Measurements from ENCODE around the gene TAGLN2.

The TAGLN2 gene

DNA sequence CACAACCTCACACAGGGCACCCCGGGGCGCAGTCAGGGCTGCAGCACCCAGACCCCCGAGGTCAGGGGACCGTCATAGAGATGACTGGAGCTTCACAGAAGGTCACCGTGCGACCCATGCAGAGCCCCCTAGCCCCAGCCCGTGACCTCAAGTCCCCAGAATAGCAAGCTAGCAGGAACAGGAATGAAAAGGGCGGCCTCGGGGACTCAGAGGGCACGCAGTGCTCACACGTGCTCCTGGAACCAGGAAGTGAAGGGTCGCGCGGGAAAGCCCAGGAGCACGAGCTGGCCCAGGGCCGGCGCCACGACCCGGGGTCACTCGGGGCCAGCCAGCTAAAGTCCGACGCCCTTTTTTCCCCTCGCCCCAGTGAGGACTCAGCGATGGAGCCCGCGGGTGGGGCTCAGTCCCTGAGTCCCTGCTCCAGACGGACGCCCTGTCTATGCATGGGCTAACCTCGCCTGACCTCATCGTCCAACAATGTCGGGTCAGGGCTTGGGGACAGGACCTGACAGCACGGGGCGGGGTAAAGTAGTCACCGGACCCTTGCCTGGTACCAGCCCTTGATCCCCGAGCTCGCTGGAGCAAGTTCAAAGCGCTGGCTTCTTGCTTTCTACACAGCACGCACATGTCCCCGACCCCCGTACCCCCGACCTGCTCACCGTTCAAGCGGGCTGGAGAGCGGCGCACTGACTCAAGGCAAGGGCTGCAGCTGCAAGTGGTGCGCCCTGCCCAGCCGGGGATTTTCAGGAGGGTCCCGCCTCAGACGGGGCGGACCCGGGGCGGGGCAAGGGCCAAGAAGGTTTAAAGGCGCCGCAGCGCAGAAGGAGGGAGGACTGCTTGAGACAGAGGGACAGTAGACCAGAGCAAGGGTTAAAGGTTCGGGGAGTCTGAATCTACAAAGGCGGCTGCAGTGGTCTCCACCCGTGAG is at the start of gene TAGLN2:
TSS of gene TAGLN2 (minus strand) at position 717 of the 928 bp plus-strand sequence. CDS start 4,998 bp downstream, outside the sequence.
- Histone ChIP-seq H3K4me3 (ENCODE audit: low read length) (peak within 1 kb of the TSS; percentile 78), H3K27me3 (ENCODE audit: control insufficient read depth, insufficient read depth, low read length) (peaks cover 18% of the 10 kb centered on the region), H3K4me1 (ENCODE audit: control insufficient read depth, low read depth, low read length) (peaks cover 12% of the 10 kb centered on the region), H3K9ac (ENCODE audit: low read length) (peak within 1 kb of the TSS; percentile 68), H3K27ac (ENCODE audit: low read length) (no peak within 1 kb of the TSS), H3K36me3 (ENCODE audit: control insufficient read depth, low read depth, low read length) (peaks cover 30% of the 10 kb centered on the region), H3K9me3 (ENCODE audit: control insufficient read depth, low read depth, low read length) (no peaks in the 10 kb centered on the region)

DNA sequence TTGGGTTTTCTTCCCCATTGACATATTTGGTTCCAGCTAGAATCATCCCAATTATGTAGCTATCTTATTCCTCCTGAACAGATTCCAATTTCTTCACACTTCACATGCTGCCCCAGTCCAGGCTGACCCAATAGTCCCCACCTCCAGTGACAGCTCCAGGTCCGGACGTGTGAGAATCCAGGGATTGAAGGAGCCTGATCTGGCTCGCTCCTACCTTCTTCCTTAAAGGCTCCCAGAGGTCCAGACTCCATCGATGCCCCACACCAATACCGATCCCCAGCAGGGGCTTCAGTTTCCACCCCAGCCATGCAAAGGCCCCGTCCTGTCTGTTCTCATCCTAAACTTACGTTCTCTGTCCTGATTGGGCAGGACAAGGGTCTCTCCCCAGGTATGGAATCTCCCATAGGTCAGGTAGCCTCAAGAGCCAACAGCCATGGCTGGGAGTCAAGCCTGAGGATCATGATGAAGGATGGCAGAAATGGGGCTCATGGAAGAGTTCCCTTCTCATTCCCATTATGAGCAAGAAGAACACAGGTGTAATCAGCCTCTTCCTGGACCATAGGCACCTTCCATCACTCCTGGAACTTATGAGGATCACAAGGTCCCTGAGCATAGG is 49.2 kb upstream of the TAGLN2 start:
- no peaks in the 10 kb centered on the region for H3K36me3 ChIP-seq (ENCODE audit: control insufficient read depth, low read depth, low read length)
- H3K4me1 ChIP-seq (ENCODE audit: control insufficient read depth, low read depth, low read length) = no peaks in the 10 kb centered on the region
- H3K27ac ChIP-seq (ENCODE audit: low read length) = no peak overlapping the region

DNA sequence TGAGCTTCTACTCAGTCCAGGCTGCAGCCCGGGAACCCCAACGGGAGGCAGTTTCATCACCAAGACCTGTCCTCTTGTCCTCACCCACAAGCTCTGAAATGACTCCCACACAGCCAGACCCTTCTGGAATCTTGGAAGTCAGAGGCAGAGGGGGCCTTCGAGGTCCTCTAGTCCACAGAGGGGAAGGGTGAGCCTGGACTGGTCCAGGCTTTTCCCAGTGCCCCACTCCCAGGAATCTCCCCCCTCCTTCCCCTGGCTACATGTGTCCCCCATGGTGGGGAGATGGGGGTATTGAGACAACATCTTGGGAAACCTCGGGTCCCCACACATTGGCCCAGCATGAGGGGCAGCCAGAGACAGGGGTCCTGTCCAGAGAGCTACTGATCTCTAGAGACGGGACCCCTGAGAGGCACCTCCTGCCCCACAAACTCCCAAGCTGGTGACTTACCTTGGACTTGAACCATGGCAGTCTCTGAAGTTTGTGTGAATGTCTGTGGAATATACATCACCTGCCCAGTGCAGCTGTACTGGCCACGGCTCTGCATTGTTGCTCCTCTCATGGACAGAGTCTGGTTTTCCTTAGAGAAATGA is 48.1 kb upstream of the TAGLN2 start:
- Histone ChIP-seq H3K4me3 (ENCODE audit: low read length) (no peak overlapping the region), H3K27ac (ENCODE audit: low read length) (no peak overlapping the region), H3K9ac (ENCODE audit: low read length) (no peak overlapping the region), H3K36me3 (ENCODE audit: control insufficient read depth, low read depth, low read length) (no peaks in the 10 kb centered on the region), H3K9me3 (ENCODE audit: control insufficient read depth, low read depth, low read length) (no peaks in the 10 kb centered on the region), H3K27me3 (ENCODE audit: control insufficient read depth, insufficient read depth, low read length) (no peaks in the 10 kb centered on the region), H3K4me1 (ENCODE audit: control insufficient read depth, low read depth, low read length) (no peaks in the 10 kb centered on the region)

More for the DNA sequence above, 49.2 kb upstream of the TAGLN2 start:
- no peaks in the 10 kb centered on the region for H3K9me3 ChIP-seq (ENCODE audit: control insufficient read depth, low read depth, low read length)
- H3K4me3 ChIP-seq (ENCODE audit: low read length) = no peak overlapping the region
- H3K27me3 ChIP-seq (ENCODE audit: control insufficient read depth, insufficient read depth, low read length) = no peaks in the 10 kb centered on the region
- H3K9ac ChIP-seq (ENCODE audit: low read length) = no peak overlapping the region

DNA sequence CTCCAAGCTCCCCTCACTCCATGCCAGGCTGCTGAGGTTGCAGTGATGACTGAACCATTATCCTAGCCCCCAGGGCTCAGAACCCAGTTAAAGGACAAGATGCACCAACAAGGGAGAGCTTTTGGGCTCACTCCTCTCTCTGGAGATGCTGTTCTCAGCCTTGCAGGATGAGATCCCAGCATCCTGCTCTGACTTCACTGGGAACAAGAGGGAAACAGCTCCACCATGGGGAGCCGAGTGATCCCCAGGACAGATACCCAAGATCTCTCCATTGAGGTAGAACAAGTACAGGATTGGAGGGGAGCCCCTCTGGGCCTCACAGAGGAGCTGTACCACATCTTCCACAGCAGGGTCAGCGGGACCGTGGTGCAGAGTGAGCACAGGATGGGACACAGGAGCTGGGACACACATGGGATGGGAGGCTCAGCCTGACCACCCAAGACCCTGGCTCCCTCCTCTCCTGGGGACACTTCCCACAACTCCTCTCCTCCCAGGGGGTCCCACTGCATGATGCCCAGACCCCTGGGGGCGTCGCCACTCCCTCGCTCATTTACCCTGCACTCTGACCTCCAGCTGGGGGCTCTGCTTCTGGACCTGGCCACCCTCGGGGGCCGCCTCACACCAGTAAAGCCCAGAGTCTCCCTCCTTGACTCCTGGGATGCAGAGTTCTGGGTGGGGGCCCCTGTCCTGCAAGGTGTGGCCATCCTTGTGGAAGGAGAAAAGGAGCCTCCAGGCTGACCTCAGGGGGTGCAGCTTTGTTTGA is 47.3 kb upstream of the TAGLN2 start:
- Histone ChIP-seq H3K4me3 (ENCODE audit: low read length) (no peak overlapping the region), H3K9ac (ENCODE audit: low read length) (no peak overlapping the region), H3K9me3 (ENCODE audit: control insufficient read depth, low read depth, low read length) (no peaks in the 10 kb centered on the region), H3K27ac (ENCODE audit: low read length) (no peak overlapping the region), H3K36me3 (ENCODE audit: control insufficient read depth, low read depth, low read length) (no peaks in the 10 kb centered on the region), H3K4me1 (ENCODE audit: control insufficient read depth, low read depth, low read length) (no peaks in the 10 kb centered on the region), H3K27me3 (ENCODE audit: control insufficient read depth, insufficient read depth, low read length) (no peaks in the 10 kb centered on the region)

DNA sequence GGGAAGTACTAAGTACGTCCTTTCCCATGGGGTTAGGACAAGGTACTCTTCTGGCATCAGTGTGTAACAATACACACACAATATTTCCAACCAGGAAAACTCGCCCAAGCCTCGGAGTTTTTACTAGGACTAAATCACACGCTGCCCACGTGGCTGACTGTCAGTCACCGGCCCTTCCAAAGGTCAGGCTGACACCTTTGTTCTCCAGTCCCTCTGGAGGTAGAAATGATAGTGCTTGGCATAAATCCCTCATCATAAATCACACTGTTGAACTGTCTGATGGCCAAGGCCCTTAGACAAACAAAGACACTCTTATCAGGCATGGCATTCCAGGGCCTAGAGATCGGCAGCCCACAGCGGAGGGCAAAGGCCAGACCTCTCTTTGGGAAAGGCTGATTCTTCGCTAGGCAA is 45.6 kb upstream of the TAGLN2 start:
- H3K27ac ChIP-seq (ENCODE audit: low read length) = no peak overlapping the region
- H3K36me3 ChIP-seq (ENCODE audit: control insufficient read depth, low read depth, low read length) = no peaks in the 10 kb centered on the region
- no peaks in the 10 kb centered on the region for H3K9me3 ChIP-seq (ENCODE audit: control insufficient read depth, low read depth, low read length)
- no peak overlapping the region for H3K4me3 ChIP-seq (ENCODE audit: low read length)
- no peaks in the 10 kb centered on the region for H3K27me3 ChIP-seq (ENCODE audit: control insufficient read depth, insufficient read depth, low read length)
- no peaks in the 10 kb centered on the region for H3K4me1 ChIP-seq (ENCODE audit: control insufficient read depth, low read depth, low read length)
- no peak overlapping the region for H3K9ac ChIP-seq (ENCODE audit: low read length)

DNA sequence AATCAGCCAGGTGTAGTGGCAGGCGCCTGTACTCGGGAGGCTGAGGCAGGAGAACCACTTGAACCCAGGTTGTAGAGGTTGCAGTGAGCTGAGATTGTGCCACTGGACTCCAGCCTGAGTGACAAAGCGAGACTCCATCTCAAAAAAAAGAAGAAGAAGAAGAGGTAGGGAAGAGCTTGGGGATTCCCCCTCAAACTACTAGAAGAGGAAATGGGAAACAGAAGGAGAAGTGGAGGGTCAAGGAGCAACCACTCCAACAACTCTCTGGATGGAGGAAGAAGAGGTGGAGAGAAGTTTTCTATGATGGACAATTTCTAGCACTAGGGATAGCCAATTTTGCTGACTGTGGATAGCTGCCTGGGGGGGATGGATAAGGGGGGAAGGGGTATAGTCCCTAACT is 43.6 kb upstream of the TAGLN2 start:
- Histone ChIP-seq H3K27ac (ENCODE audit: low read length) (no peak overlapping the region), H3K27me3 (ENCODE audit: control insufficient read depth, insufficient read depth, low read length) (no peaks in the 10 kb centered on the region), H3K9me3 (ENCODE audit: control insufficient read depth, low read depth, low read length) (no peaks in the 10 kb centered on the region), H3K4me3 (ENCODE audit: low read length) (no peak overlapping the region), H3K36me3 (ENCODE audit: control insufficient read depth, low read depth, low read length) (no peaks in the 10 kb centered on the region), H3K9ac (ENCODE audit: low read length) (no peak overlapping the region), H3K4me1 (ENCODE audit: control insufficient read depth, low read depth, low read length) (peaks cover 8% of the 10 kb centered on the region)

DNA sequence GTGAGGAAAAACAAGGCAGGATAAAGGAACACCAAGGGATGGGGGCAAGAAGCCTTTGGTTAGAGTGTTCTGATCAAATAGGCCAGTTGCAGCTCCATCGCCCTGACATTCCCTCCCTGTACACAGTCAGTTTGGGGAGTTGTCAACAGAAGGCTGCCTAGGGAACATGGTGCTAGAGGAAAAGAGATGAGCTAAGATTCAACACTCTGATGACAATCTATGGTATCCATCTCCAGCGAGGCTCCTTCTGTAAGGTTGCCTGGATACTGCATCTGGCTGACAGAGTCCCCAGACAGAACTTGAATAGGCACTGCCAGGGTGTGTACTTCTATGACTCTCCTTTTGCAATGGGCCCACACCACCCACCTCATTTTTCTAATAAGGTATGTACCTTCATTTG is 40.0 kb upstream of the TAGLN2 start:
- H3K9me3 ChIP-seq (ENCODE audit: control insufficient read depth, low read depth, low read length) = no peaks in the 10 kb centered on the region
- H3K9ac ChIP-seq (ENCODE audit: low read length) = no peak overlapping the region
- H3K4me1 ChIP-seq (ENCODE audit: control insufficient read depth, low read depth, low read length) = peaks cover 8% of the 10 kb centered on the region
- H3K27me3 ChIP-seq (ENCODE audit: control insufficient read depth, insufficient read depth, low read length) = no peaks in the 10 kb centered on the region
- no peaks in the 10 kb centered on the region for H3K36me3 ChIP-seq (ENCODE audit: control insufficient read depth, low read depth, low read length)
- H3K27ac ChIP-seq (ENCODE audit: low read length) = no peak overlapping the region
- H3K4me3 ChIP-seq (ENCODE audit: low read length) = no peak overlapping the region

DNA sequence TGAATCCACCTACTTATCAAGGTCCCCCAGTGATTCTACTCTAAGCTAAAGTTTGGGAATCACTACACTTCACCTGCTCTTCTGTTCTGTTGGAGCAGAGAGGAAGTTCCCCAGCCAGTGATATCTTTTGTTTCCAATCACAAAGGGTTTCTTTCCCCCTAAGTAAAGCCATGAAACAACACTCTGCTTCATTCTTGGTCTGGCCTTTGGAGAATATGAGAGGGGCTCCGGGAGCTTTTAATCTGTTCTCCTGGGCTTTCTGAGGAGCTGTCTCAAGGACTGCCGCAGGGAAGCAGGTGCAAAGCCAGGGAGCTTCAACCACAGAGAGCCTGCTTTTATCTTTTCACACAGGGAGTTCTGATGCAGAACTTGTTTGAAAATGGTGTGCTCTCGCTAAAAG is 38.8 kb upstream of the TAGLN2 start:
- Histone ChIP-seq H3K4me3 (ENCODE audit: low read length) (no peak overlapping the region), H3K36me3 (ENCODE audit: control insufficient read depth, low read depth, low read length) (no peaks in the 10 kb centered on the region), H3K27ac (ENCODE audit: low read length) (no peak overlapping the region), H3K9ac (ENCODE audit: low read length) (no peak overlapping the region), H3K9me3 (ENCODE audit: control insufficient read depth, low read depth, low read length) (no peaks in the 10 kb centered on the region), H3K27me3 (ENCODE audit: control insufficient read depth, insufficient read depth, low read length) (no peaks in the 10 kb centered on the region), H3K4me1 (ENCODE audit: control insufficient read depth, low read depth, low read length) (peaks cover 8% of the 10 kb centered on the region)

DNA sequence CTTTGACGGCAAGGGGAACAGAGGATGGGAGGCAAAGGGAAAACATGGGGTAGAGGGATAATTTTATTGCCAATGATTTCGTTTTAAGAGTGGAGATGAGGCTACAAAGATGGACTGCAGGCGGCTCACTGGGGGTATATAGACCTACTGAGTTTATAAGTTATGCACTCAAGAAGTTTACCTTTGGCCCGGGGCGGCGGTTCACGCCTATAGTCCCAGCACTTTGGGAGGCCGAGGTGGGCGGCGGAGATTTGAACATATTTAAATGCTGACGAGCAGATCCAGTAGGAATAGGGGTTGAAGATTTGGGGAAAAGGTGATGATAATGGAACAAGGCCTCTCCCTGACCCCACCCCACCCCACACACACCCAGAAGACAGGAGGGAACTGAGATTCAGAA is 36.9 kb upstream of the TAGLN2 start:
- H3K9ac ChIP-seq (ENCODE audit: low read length) = no peak overlapping the region
- no peak overlapping the region for H3K4me3 ChIP-seq (ENCODE audit: low read length)
- H3K27me3 ChIP-seq (ENCODE audit: control insufficient read depth, insufficient read depth, low read length) = no peaks in the 10 kb centered on the region
- H3K36me3 ChIP-seq (ENCODE audit: control insufficient read depth, low read depth, low read length) = no peaks in the 10 kb centered on the region
- peaks cover 8% of the 10 kb centered on the region for H3K4me1 ChIP-seq (ENCODE audit: control insufficient read depth, low read depth, low read length)
- H3K9me3 ChIP-seq (ENCODE audit: control insufficient read depth, low read depth, low read length) = no peaks in the 10 kb centered on the region
- no peak overlapping the region for H3K27ac ChIP-seq (ENCODE audit: low read length)

DNA sequence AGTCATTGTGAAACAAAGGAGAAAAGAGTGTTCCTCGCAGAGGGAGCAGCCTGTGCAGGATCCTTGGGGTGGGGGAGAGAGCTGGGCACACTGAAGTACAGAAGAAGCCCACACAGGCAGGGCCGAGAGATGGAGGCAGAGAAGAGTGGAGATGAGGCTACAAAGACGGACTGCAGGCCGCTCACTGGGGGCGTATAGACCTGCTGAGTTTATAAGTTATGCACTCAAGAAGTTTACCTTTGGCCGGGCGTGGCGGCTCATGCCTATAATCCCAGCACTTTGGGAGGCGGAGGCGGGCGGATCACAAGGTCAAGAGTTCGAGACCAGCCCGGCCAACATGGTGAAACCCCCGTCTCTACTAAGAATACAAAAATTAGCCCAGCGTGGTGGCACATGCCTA is 36.3 kb upstream of the TAGLN2 start:
- Histone ChIP-seq H3K27ac (ENCODE audit: low read length) (no peak overlapping the region), H3K4me1 (ENCODE audit: control insufficient read depth, low read depth, low read length) (peaks cover 8% of the 10 kb centered on the region), H3K9me3 (ENCODE audit: control insufficient read depth, low read depth, low read length) (no peaks in the 10 kb centered on the region), H3K4me3 (ENCODE audit: low read length) (no peak overlapping the region), H3K27me3 (ENCODE audit: control insufficient read depth, insufficient read depth, low read length) (no peaks in the 10 kb centered on the region), H3K9ac (ENCODE audit: low read length) (no peak overlapping the region), H3K36me3 (ENCODE audit: control insufficient read depth, low read depth, low read length) (no peaks in the 10 kb centered on the region)

DNA sequence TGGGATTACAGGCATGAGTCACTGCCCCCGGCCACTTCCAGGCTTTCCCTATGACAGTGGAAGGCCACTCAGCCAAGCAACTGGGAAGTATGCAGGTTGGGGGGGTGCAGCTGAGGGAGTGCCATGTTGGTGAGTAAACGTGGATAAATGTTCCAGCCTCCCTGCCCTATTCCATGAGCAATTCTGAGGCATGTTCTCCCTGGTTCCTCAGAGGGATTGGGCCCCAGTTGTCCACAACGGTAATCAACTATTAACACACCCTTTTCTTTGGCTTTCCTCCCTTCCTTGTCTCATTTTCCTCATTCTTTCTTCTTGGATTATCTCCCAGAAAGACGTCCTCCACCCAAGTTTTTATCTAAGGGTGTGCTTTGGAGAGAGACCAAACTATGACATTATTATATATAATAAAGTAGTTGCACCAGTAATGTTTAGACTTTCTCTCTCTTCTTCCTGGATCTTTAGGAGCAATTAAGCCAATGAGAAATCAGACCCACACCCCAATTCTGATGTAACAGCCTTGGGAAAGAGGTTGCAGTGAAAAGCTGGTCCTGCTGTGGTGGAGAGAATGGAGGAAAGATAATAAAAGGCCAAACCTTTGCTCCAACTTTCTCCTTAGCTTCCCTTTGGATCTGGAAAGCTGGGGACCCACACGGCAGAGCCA is 35.5 kb upstream of the TAGLN2 start:
- Histone ChIP-seq H3K27ac (ENCODE audit: low read length) (no peak overlapping the region), H3K4me1 (ENCODE audit: control insufficient read depth, low read depth, low read length) (peaks cover 8% of the 10 kb centered on the region), H3K27me3 (ENCODE audit: control insufficient read depth, insufficient read depth, low read length) (no peaks in the 10 kb centered on the region), H3K9me3 (ENCODE audit: control insufficient read depth, low read depth, low read length) (no peaks in the 10 kb centered on the region), H3K9ac (ENCODE audit: low read length) (no peak overlapping the region), H3K36me3 (ENCODE audit: control insufficient read depth, low read depth, low read length) (no peaks in the 10 kb centered on the region), H3K4me3 (ENCODE audit: low read length) (no peak overlapping the region)

Data from iPS-18a (cell line).